ENCODE results near the gene TAOK3.
"Not testable (repeated sequence)": the region's sequence is repeated elsewhere in the genome, so short reads cannot be mapped to it uniquely, and the experiment has no call there.

The TAOK3 gene

DNA sequence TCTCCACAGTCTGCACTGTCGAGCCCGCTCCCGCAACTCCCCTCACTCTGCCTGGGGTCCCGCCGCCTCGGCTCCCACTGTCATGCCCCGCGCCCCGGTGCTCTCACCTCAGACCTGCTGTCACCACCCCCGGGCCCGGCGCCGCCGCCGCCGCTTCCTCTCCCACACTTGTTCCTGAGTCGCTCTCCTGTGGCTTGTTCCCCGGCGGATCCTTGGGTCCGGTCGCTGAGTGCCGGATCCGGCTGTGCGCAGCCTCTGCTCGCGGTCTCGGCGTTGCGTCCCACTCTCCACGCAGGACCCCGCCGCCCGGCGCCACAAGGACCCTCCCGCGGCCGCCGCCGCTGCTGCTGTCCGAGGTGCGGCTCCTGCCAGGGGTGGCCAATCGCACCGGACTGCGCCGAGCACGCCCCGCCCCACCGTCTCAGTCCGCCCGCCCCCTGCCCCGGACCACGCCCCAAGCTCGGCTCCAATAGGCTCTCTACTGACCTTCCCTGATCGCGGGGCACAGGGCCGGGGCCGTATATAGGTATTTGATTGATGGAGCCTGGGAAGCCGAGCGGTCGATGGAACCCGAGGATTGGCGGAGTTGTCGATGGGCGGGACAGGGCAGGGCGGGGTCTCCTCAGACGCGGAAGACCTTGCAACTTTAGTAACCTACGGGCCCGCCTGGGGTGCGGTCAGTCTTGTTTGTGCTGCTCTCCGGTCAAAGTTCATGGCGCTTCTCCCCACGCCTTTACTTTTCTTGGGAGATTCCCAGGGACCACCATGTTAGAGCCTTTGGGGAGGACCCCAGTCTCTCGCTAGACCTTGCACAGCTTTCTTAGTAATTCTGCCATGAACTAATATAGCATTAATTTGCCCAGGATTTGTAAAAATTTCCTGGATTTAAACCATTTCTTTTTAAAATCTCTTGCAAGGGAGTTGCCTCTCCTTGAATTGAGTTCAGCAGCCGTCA, at the start of gene TAOK3:
TAOK3 (minus strand) TSS at position 367 of the 955 bp plus-strand sequence. CDS start 117,340 bp downstream, outside the sequence.
- DNase-seq, result peak; percentile 52 to 99 (median 98)

DNA sequence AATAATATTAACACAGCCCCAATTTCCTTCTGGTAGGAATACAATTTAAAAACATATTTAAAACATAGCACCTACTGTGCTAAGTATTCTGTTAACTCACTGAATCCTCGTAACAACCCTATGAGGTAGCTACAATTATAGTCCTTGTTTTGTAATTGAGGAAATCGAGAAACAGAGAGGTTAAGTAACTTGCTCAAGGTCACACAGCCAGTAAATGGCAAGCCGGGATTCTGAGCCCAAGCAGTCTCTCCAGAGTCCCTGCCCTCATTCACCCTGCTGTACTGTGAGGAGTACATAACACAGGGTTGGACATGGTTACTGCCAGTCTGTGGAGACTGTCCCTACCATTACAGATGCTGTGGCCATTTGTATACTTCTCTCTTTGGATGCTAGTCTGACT, 48.0 kb upstream of the TAOK3 start:
- DNase-seq, result no peak

DNA sequence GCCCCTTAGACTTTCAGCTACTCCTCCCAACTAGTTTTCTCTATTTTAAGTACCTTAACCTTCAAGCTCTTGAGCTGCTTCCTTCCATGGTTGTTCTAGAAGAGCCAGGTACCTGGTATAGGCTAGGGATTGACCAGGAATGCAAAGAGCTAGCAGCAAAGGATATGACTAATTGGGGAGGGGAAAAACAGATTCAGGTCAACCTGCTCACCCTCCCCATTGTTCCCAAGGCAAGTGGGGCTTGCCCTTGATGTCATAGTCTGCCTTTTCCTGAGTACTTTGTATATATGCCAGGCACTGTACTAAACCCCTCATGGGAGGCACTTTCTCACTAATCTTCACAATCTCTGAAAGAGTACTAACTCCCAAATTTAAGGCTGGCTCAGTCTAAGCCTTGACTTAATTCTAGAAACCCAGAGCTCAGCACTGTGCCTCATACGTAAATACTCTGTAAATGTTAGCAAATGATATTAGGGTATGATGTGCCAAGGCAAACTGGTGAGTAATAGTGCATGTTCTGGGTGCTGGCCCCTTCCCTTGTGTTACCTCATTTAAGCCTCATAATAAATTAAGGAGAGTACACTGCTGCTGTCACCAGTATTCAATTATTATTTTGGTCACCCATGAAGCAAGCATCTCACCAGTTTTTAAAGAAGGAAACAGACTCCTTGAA, 45.8 kb upstream of the TAOK3 start:
- no peak for DNase-seq

DNA sequence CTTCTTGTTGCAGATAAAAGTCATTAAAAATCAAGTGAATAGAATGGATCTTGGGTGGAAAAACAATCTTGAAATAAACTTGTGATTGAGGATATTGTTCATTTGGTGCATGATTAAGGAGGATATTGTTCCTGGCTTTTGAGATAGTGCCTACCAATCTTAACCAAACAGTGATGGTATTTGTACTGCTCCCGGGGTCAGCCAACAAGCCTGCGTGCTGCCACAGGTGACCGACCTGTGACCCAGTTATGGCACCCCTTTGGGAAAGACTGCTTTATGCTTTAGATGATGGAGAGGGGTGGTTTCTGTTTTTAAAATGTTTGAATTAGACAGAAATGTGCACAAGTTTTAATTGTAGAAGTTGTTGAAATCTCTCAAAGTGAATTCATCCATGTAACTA, 45.2 kb upstream of the TAOK3 start:
- no peak for DNase-seq

DNA sequence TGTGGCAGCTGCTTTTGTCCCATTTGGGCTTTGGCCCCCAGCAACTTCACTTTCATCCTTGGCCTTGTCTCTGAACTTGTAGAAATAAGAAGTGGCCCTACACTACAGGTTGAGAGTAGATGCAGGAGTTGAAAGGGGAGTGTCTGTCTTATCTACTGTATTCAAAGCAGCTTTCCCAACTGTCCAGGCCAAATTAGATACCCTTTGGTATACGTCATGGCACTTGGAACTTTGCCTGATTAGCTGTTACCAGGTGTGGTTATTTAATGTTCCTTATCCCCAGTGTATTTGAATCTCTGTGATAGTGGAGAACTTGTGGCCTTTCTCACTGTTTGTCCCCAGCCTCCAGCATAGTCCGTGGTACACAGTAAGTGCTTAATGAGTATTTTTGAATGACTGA, 37.1 kb upstream of the TAOK3 start:
- DNase-seq, result no peak

DNA sequence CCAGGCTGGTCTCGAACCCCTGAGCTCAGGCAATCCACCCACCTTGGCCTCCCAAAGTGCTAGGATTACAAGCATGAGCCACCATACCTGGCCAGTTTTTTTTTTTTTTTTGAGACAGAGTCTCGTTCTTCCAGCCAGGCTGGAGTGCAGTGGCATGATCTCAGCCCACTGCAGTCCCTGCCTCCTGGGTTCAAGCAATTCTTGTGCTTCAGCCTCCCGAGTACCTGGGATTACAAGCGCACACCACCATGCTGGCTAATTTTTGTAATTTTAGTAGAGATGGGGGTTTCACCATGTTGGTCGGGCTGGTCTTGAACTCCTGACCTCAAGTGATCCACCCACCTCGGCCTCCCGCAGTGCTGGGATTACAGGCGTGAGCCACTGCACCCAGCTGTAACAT, 35.5 kb upstream of the TAOK3 start:
- not testable (repeated sequence) for DNase-seq

DNA sequence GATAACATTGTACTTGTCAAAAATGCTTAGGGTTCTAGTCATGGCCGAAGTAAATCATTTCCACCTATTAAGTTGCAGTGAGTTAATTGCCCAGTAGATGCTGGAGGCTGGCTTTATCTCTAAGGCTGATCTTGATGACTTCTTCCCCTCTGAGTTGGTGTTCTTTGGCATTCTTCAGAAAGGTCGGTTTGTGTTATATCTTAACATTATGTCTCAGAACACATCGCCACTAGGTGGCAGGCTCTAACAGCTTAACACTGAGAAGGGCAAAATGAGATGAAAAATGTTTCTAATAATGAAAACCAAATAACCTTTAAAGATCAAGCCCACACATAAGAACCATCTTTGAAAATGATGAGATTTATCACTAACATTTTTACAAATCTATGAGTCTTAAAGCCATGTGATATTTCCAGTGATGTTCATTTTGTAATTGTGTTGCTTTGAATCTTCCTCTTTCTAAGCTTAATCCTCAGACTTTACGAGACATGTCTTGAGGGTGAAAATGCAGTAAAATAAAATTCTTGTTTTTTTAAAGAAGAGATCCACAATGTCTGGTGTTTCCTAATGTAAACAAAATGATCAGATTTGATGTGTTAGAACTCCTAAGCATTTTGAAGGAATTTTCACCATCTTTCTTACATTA, 32.3 kb upstream of the TAOK3 start:
- peak in 35 of 56 donors; percentile 0 to 81 (median 19) for DNase-seq

DNA sequence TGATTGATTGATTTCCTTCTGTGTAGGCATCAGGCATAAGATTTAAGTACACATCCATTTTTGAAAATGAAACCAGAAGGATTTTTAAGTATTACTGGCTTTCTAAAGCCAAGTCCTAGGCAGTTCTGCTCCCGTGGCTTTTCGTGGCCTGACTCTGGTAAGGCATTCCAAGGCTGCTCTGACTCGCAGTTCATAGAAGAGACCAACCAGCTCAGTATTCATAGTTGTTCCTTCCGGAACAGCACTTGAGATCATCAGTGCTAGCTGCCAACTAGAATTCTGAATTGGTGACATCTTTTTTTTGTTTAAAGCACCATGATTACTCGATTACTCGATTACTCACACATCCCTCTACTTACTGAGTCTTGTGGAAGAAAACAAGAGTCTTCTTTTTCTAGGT, 29.5 kb upstream of the TAOK3 start:
- peak in 4 of 56 donors; percentile 4 to 25 (median 13) for DNase-seq

DNA sequence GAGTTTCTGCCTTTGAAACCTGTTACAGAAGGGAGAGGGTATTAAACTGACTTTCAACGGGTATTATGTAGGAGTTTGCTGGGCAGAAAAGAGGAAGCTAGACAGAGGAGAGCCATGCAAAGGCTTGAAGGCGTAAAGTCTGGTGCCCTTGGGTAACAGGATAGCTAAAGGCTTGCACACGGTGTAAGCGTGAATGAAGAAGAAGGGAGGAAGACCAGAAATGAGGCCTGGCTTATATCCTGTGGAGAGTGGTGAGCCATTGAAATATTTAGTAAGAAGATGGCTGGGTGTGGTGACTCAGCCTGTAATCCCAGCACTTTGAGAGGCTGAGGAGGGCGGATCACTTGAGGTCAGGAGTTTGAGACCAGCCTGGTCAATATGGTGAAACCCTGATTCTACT, 26.2 kb upstream of the TAOK3 start:
- DNase-seq, result no peak

DNA sequence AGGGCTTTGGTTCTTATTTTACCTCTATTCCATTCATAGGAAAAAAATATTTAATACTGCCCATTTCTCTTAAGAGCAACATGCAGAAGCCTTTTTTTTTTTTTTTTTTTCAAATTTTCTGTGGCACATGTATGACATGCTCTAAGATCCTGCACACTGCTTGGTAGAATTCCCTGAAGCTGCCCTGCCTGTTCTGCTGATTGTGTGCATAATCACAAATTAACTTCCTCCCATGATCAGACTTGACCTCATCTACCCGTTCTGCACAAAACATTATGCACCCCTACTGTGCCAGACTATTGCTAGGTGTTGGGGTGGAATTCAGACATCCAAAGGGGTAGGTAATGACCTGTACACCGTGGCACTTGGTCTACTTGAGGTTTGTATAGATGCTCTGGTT, 25.8 kb upstream of the TAOK3 start:
- no peak for DNase-seq

DNA sequence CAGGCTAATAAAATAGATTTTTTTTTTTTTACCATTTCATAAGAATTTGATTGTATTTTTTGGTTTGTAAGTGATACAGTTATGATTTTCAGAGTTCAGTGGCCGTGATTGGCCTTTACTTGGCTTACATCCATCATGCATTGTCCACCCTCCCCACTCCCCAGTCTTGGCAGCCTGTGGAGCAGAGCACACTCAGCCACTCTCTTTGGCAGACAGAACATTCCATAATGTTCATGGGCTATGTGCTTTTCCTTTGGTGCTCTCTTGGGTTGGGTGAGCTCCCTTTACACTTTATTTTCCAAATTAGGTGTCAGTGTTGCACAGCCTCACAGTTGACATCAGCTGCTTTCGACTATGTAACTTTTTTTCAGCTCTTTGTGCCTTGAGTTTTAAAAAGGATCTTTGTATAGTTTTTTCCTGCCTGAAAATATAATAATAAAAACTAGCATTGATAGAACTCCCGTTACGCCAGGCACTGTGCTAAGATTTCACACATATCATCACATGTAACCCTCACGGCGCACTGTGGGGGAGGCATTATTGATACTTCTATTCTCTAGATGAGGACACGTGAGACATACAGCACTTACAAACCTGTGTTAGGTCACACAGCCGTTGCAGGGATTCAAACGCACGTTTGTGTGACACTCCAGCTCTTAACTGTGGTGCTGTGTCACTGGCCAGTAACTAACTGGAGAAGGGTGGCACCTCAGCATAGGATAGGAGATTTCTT, 25.2 kb upstream of the TAOK3 start:
- peak in 1 of 56 donors; percentile 2 for DNase-seq

DNA sequence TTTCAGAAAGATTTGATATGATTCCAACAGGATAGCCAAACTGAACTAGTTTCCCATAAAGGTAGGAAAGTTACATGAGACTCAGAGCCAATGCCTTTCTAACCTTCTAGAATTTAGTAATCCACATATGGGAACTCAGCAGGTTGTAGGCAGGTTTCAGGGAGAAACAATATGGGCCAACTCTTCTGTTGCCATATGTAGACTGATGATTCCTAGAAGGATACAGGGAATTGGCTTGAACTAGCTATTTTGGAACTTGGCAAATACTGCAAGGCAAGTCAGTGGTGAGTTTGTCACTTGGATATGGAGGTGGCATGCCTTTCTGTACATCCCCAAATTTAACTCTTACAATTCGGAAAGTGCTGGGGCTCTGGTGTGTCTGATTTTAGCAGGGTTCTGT, 19.1 kb upstream of the TAOK3 start:
- no peak for DNase-seq

DNA sequence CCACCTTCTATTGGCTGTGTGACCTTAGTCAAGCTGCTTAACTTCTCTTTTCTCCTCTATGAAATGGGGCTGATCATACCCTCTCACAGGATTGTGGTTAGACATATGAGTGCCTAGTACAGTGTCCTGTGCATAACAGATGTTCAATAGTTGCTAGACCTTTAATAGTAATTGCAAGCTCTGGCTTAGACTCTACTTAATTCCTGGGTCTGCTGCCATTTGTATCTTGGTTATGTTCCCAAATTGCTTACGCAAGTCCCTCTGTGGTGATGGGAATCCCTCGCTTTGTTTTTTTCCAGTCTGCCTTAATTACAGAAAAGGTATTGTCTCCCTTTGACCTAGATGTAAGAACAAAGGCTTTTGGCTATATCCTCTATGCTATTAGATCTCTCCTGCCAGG, 18.7 kb upstream of the TAOK3 start:
- DNase-seq, result no peak

DNA sequence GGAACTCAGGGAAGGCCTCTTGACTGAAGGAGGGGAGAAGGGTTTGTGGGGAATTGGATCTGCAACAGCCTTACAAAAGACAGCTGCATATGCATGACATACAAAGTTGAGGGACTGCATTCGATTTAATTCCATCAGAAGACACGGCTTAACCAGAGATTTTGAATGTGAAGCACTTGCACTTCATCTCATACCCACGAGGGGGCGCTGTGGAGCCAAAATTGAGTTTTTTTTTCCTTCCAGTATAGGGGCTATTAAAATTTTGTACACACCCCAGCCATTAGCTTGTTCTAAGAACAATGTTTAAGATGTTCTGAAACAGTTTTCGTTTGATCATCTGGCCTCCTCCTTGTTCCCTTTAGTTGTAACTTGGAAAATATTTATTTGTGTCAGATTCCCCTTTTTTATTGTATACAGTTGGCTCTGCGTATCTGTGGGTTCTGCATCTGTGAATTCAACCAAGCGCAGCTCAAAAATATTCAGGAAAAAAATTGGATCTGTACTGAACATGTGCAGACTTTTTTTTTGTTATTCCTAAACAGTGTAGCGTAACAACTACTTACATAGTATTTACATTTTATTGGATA, 5.3 kb upstream of the TAOK3 start:
- DNase-seq, result peak in 45 of 56 donors; percentile 10 to 86 (median 46)

DNA sequence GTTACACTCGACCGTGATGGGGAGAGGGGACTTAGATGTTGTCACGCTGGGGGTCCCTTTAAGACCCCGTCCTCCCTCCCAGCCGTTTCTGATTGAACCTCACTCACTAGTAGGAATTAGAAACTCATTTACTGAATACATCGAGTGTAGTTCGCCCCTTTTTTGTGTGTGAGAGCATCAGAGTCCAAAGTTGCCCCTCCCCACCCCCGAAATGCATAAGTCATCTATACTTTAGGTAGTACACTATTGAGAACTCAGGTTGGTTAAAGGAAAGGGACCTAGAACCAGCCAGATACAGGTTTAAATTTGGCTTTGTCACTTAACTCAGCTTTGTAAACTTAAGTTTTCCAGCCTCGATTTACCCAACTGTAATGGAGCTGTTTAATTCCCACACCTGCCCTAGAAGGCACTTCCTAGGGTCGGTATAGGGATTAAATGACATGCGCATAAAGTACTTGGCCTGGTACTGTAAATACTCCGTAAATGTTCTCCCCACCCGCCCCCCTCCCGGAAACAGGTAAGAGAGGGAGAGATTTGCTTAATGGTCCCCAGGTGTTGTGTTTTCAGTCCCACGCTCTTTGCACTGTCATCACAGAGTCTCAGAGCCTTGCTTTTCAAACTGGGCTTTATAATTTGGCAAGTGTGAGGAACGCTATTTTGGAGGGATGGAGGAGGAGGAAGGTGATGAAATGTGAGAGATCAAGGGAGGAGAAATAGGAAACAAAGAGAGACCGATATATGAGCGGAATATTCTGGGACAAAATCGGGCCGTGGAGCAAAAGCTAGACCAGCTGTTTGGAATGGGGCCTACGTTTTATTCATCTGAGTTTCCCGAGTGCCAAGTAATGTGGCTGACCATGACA, 4.5 kb upstream of the TAOK3 start:
- no peak for DNase-seq

DNA sequence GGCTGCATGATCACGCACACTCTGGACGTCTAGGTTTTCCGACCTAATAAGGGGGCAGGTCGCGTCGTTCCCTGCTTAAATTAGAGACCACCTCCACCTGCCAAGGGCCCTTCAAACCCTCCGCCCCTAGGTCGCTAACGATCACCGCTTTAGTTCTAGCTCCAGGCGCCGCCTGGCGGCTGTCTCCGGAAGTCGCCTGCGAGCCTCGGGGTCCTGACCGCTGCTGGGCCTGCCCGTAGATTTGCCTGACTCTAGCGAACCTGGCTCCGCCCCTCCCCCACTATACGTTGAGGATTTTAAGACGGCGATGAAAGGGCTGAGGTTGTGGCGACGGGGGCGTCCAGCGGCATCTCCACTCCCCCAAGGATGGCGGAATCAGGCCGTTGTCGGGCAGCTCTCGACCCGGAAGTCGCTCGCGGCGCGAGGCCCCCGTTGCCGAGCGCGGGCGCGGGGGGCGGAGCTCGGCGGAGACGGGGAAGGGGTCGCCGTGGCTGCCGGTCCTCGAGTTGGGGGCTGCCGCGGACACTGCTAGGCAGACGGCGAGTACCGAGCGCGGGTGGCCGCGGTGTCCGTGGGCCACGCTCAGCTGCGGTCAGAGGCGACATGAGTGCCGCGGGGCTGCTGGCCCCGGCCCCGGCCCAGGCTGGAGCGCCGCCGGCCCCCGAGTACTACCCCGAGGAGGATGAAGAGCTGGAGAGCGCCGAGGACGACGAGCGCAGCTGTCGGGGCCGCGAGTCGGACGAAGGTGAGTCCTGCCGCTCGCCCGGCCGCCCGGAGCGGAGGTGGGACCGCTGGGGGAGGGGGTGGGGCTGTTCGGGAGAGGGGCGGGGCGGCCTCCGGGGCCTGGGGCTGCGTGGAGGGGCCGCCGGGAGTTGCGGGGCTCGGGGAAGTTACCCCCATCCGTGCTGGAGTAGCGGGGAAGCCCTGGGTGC, 3.6 kb upstream of the TAOK3 start, which contains the start of gene SUDS3:
SUDS3 (plus strand) TSS at position 467 of the 932 bp plus-strand sequence; CDS start at position 604, 137 bp downstream.
- DNase-seq, result peak; percentile 32 to 96 (median 88)

DNA sequence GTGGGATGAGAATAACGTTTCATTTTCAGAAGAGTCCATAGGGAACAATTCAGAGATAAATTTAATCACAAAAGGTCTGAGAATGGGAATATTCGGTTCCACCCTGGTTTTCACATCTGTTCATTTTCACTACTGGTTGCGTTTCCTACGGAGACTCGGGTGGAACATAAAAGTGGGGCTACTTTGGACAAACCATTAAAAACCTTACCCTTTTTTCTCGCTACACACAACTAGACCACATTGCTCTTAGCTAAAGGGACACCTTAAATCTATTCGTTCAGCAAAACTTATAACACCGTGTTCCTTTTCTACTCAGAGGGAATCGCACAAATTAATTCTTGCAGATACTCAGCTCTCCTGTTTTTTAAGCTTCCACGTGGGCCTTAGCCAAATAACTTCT, 2.6 kb upstream of the TAOK3 start:
- peak in 1 of 56 donors; percentile 17 for DNase-seq

DNA sequence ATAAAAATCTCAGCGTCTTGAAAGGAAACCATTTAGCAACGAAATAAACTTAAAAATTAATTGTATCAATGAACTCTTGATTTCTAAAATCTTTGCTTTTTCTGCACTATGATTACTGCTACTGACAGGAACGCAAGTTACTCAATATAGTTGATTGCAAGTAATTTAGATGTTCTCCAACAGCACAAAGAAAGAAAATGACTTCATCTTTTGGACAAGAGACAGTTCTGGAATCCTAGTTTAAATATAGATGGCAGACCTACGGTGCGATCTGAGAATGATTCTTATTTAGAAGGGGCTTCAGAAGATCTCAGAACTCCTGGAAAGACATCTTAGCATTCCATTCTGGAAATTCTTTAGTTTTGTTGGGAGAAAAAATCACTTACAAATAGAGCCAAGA, 2.2 kb upstream of the TAOK3 start:
- DNase-seq, result no peak

All from amygdala (tissue), 56 donors.